ENCODE data around the gene UBALD2.
A peak's percentile ranks its signal among the peaks of the same experiment; 100 is the strongest.

Gene UBALD2

GRCh38 chr17:76276461-76277299 lies 11.5 kb downstream of the UBALD2 start:
- Histone ChIP-seq H3K36me3 (no peaks in the 10 kb centered on the region), H3K27ac (peak overlapping the region in 8 of 11 experiments; percentile 3 to 56 (median 40); a peak in 10 of 22 replicates), H3K4me1 (peaks cover 45 to 61% (median 56%) of the 10 kb centered on the region in 10 experiments), H3K4me2 (peak overlapping the region in 10 of 11 experiments; percentile 12 to 59 (median 42); a peak in 10 of 22 replicates), H3K9ac (peak overlapping the region in 6 of 11 experiments; percentile 12 to 45 (median 33); a peak in 6 of 22 replicates), H3K4me3 (no peak overlapping the region), H3K27me3 (no peaks in the 10 kb centered on the region), H4K20me1 (peaks cover 0 to 27% (median 0%) of the 10 kb centered on the region in 11 experiments; a peak in 6 of 22 replicates), H3K9me3 (replicated peaks in 1 of 11) (no peaks in the 10 kb centered on the region)
- no peak for TF ChIP-seq Cebpa-rat (IDR thresholded peaks at IDR 0.05)

GRCh38 chr17:76277300-76278267 lies 12.4 kb downstream of the UBALD2 start:
- no peak for TF ChIP-seq Cebpa-rat (IDR thresholded peaks at IDR 0.05)
- H3K36me3 ChIP-seq, result no peaks in the 10 kb centered on the region
- no peaks in the 10 kb centered on the region for H3K9me3 ChIP-seq (replicated peaks in 1 of 11)
- H3K9ac ChIP-seq, result peak overlapping the region in 4 of 11 experiments; percentile 12 to 45 (median 33); a peak in 2 of 22 replicates
- H3K4me2 ChIP-seq, result peak overlapping the region in 4 of 11 experiments; percentile 27 to 51 (median 34); a peak in 3 of 22 replicates
- no peaks in the 10 kb centered on the region for H3K27me3 ChIP-seq
- H3K4me1 ChIP-seq, result peaks cover 36 to 52% (median 47%) of the 10 kb centered on the region in 10 experiments
- no peak overlapping the region for H3K4me3 ChIP-seq
- H4K20me1 ChIP-seq, result peaks cover 0 to 18% (median 0%) of the 10 kb centered on the region in 11 experiments; a peak in 4 of 22 replicates
- peak overlapping the region in 6 of 11 experiments; percentile 3 to 56 (median 38); a peak in 7 of 22 replicates for H3K27ac ChIP-seq

- peaks cover 28 to 44% (median 39%) of the 10 kb centered on the region in 10 experiments; a peak in 19 of 20 replicates for H3K4me1 ChIP-seq
Observed at GRCh38 chr17:76278268-76278908, 13.2 kb downstream of the UBALD2 start.

GRCh38 chr17:76278952-76279741 lies 14.0 kb downstream of the UBALD2 start:
- peaks cover 24 to 36% (median 32%) of the 10 kb centered on the region in 10 experiments; a peak in 19 of 20 replicates for H3K4me1 ChIP-seq

More at GRCh38 chr17:76278268-76278908, 13.2 kb downstream of the UBALD2 start:
- Histone ChIP-seq H3K27me3 (no peaks in the 10 kb centered on the region), H3K9me3 (replicated peaks in 1 of 11) (no peaks in the 10 kb centered on the region), H3K9ac (no peak overlapping the region), H3K36me3 (no peaks in the 10 kb centered on the region), H3K4me3 (no peak overlapping the region), H3K27ac (peak overlapping the region in 2 of 11 experiments; percentile 3 to 18; a peak in 1 of 22 replicates), H4K20me1 (peaks cover 0 to 10% (median 0%) of the 10 kb centered on the region in 11 experiments; a peak in 2 of 22 replicates), H3K4me2 (no peak overlapping the region)
- no peak for TF ChIP-seq Cebpa-rat (IDR thresholded peaks at IDR 0.05)

DNA sequence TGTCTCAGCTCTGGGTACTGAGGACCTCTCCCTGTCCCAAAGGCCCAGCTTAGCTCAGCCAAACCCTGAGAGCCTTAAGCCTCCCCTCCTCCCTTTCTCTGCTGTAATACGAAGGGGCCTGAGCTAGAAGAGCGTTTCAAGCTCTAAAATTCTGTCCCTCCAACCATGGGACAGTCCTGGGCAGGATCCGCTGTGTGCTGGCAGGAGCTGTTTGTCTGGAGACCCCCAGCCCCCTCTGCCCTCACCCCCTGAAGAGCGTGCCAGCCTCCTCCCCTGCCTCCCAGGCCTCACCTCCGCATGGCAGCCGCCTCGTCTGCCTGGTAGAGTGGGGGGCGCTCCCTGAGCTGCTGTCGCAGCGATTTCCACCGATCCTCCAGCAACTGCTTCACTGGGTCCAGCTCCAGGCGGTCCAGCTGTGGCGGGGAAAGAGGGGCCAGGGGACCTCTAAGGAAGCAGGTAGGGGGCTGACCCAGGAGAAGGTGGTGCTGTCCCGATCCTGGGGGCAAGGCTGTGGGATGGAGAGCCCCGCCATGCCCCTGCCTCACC lies 14.7 kb downstream of the UBALD2 start:
- Histone ChIP-seq H3K4me3 (no peak overlapping the region), H3K9ac (peak overlapping the region in 2 of 11 experiments; percentile 3 to 18; a peak in 1 of 22 replicates), H3K36me3 (no peaks in the 10 kb centered on the region), H4K20me1 (no peaks in the 10 kb centered on the region), H3K27ac (no peak overlapping the region), H3K9me3 (replicated peaks in 1 of 11) (no peaks in the 10 kb centered on the region), H3K4me2 (no peak overlapping the region), H3K4me1 (peaks cover 20 to 29% (median 25%) of the 10 kb centered on the region in 10 experiments; a peak in 19 of 20 replicates), H3K27me3 (no peaks in the 10 kb centered on the region)
- TF ChIP-seq Cebpa-rat (IDR thresholded peaks at IDR 0.05), result no peak

More at GRCh38 chr17:76278952-76279741, 14.0 kb downstream of the UBALD2 start:
- Histone ChIP-seq H3K9me3 (replicated peaks in 1 of 11) (no peaks in the 10 kb centered on the region), H3K4me2 (no peak overlapping the region), H3K27ac (0 out of 22 replicates have a peak overlapping the region, but pooled peaks of 1 of the 11 experiments have one; percentile 3), H3K27me3 (no peaks in the 10 kb centered on the region), H3K9ac (no peak overlapping the region), H3K4me3 (no peak overlapping the region), H3K36me3 (no peaks in the 10 kb centered on the region), H4K20me1 (peaks cover 0 to 2% (median 0%) of the 10 kb centered on the region in 11 experiments; a peak in 2 of 22 replicates)
- no peak for TF ChIP-seq Cebpa-rat (IDR thresholded peaks at IDR 0.05)

DNA sequence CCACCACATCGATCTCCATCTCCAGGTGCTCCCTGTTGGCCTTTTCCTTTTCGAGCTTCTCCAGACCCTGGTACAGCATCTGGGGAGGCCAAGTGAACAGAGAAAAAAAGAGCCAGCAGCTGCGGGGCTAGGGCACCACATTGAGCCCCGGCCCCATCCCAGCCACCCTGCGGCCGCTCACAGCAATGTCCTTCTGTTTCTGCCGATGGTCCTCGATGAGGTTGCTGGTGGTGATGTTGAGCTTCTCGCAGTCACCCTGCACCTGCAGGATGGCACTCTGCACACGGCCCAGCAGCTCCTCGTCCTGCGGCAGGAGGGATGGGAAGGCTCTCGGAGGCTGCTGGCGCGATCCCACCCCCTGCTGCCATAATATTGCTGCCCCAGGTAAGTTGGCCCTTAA lies 15.5 kb downstream of the UBALD2 start:
- H3K27me3 ChIP-seq, result no peaks in the 10 kb centered on the region
- H3K4me2 ChIP-seq, result no peak overlapping the region
- no peaks in the 10 kb centered on the region for H3K9me3 ChIP-seq (replicated peaks in 1 of 11)
- H3K4me3 ChIP-seq, result no peak overlapping the region
- no peaks in the 10 kb centered on the region for H3K36me3 ChIP-seq
- H3K9ac ChIP-seq, result 0 out of 22 replicates have a peak overlapping the region, but pooled peaks of 1 of the 11 experiments have one; percentile 3
- H3K27ac ChIP-seq, result no peak overlapping the region
- no peaks in the 10 kb centered on the region for H4K20me1 ChIP-seq
- H3K4me1 ChIP-seq, result peaks cover 12 to 21% (median 17%) of the 10 kb centered on the region in 10 experiments; a peak in 18 of 20 replicates
- TF ChIP-seq Cebpa-rat (IDR thresholded peaks at IDR 0.05), result no peak

DNA sequence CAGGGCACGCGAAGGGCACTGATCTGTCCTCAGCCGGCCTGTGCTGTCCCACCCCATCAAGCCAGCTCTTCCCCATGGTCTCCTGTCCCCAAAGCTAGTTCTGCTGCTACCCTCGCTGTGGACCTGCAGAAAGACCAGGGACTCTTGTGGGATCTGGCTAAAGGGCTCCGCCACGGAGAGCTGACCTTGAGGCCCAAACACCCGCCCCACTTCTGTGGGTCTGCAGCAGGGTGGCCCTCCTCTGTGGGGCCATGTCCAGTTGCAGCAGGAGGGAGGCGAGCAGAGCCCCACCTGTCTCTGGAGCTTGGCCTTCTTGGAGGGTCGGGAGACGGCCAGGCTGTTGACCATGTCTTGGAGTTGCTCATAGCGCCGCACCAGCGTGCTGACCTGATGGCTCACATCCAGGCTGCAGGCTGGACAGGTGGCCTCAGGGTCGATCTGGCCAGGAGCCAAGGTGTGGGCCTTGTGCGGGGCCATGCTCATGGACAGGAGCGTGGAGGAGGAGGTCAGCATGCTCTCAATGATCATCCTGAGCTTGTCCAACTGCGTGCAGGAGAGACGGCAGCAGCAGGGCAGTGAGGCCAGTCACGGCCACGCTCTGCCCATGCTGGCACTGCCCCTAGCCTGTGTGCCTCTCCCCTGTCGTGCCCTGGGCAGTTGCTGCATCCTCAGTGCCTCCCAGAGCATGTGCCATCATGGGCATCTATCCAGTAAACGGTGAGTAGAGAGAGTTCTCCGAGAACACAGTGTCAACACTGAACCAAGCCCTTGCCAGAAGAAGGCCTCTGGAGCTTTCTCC lies 16.6 kb downstream of the UBALD2 start:
- Histone ChIP-seq H3K4me2 (no peak overlapping the region), H4K20me1 (no peaks in the 10 kb centered on the region), H3K27ac (no peak overlapping the region), H3K4me3 (no peak overlapping the region), H3K27me3 (no peaks in the 10 kb centered on the region), H3K9ac (no peak overlapping the region), H3K9me3 (replicated peaks in 1 of 11) (no peaks in the 10 kb centered on the region), H3K36me3 (no peaks in the 10 kb centered on the region), H3K4me1 (peaks cover under 1 to 10% (median 6%) of the 10 kb centered on the region in 10 experiments; a peak in 13 of 20 replicates)
- no peak for TF ChIP-seq Cebpa-rat (IDR thresholded peaks at IDR 0.05)

All from BLaER1 treated with 17β-estradiol and CSF1 and Interleukin-3, amounts not matched to agents 10 nM and 100 nM (cell line).